ENCODE data around the gene KIAA1549. TPM values are rescaled to one million over a fixed set of nuclear protein-coding genes. Genes with fewer than 3 reads are reported as not detected.

The KIAA1549 gene
- total RNA-seq, 2 experiments from 2014 or later, result not detected

DNA sequence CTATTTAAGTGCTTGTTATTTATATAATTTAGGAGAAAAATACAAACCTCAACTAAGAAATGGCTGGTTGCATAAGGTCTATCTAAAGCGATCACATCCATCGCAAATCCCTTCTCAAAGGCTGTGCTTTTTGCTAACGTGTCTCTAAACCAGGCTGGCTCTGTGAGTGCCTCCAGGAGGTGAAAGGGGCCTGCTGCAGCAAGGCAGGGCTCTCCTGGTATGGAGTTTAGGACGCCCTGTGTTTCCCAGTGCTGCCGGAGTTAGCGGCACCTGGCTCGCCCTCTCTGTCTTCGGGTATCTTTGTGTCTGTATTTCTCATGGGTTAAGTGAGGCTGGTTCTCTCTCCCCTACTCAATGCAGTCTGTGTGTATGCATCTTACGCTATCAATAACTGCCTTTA, 114.8 kb downstream of the KIAA1549 start:
- Histone ChIP-seq H3K4me1 (ENCODE audit: insufficient read depth, low read length) (no peaks in the 10 kb centered on the region), H3K9me3 (ENCODE audit: control insufficient read depth in 1 of 2, insufficient read depth in 1 of 2, low read length in 2 of 2) (no peaks in the 10 kb centered on the region), H3K36me3 (ENCODE audit: insufficient read depth, low read length) (no peaks in the 10 kb centered on the region), H3K4me3 (ENCODE audit: low read length) (no peak overlapping the region), H3K27ac (ENCODE audit: low read depth in 1 of 2, low read length in 2 of 2) (no peak overlapping the region), H3K27me3 (ENCODE audit: control insufficient read depth in 1 of 2, insufficient read depth in 2 of 2, low read length in 2 of 2) (no peaks in the 10 kb centered on the region)
- no peak for DNase-seq
- Mint-ChIP-seq H3K4me3 (no peak overlapping the region), H3K9me3 (no peaks in the 10 kb centered on the region), H3K27ac (no peak overlapping the region), H3K4me1 (ENCODE audit: low read depth) (no peaks in the 10 kb centered on the region), H3K36me3 (ENCODE audit: low read depth) (no peaks in the 10 kb centered on the region), H3K27me3 (peaks cover 4% of the 10 kb centered on the region)
- intact Hi-C loops (cut with DNase I, micrococcal nuclease), result loop anchor here (1.0 to 10.0 kb wide), 6 partner anchors 124 to 964 kb away; partner anchors contain the start of genes CREB3L2 (in 1 of the 2) and TRIM24 (in 1 of the 2)
- ChIA-PET POLR2A (no interaction called here), CTCF (no interaction called here)
- TF ChIP-seq, protein P1, sequence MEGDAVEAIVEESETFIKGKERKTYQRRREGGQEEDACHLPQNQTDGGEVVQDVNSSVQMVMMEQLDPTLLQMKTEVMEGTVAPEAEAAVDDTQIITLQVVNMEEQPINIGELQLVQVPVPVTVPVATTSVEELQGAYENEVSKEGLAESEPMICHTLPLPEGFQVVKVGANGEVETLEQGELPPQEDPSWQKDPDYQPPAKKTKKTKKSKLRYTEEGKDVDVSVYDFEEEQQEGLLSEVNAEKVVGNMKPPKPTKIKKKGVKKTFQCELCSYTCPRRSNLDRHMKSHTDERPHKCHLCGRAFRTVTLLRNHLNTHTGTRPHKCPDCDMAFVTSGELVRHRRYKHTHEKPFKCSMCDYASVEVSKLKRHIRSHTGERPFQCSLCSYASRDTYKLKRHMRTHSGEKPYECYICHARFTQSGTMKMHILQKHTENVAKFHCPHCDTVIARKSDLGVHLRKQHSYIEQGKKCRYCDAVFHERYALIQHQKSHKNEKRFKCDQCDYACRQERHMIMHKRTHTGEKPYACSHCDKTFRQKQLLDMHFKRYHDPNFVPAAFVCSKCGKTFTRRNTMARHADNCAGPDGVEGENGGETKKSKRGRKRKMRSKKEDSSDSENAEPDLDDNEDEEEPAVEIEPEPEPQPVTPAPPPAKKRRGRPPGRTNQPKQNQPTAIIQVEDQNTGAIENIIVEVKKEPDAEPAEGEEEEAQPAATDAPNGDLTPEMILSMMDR (IDR thresholded peaks at IDR 0.05), result no peak
- no peak for ATAC-seq (ENCODE audit: poor library complexity)

DNA sequence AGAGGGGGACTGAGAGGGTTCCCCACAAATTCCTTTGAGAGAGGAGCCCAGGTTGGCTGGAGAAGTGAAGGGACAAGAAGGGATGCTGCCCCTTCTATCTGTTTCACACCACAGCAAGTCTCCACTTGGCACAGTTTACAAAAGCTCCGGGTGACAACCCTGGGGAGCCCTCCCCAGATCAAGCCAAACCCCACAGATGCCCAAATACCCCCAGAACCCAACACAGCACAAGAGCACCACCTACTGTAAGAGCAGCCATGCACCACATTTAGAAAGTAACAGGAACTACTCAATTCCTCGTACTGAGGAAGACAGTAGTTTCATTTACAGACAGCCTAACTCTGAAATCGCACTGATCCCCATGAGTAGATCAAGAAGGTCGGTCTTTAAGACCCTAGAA, 115.3 kb downstream of the KIAA1549 start:
- H3K27ac Mint-ChIP-seq, result no peak overlapping the region
- ChIA-PET CTCF (interaction anchor here (0.6 kb wide), 1 partner anchor 132 kb away, joined by 3 read pairs; no protein-coding TSS in a partner anchor), POLR2A (no interaction called here)
- H3K27me3 Mint-ChIP-seq, result peaks cover 4% of the 10 kb centered on the region
- ATAC-seq (ENCODE audit: poor library complexity), result peak; percentile 93
- TF ChIP-seq, protein P1 (IDR thresholded peaks at IDR 0.05), result peak; percentile 51
- H3K9me3 Mint-ChIP-seq, result no peaks in the 10 kb centered on the region
- no peaks in the 10 kb centered on the region for H3K36me3 Mint-ChIP-seq (ENCODE audit: low read depth)
- Histone ChIP-seq H3K9me3 (ENCODE audit: control insufficient read depth in 1 of 2, insufficient read depth in 1 of 2, low read length in 2 of 2) (no peaks in the 10 kb centered on the region), H3K27me3 (ENCODE audit: control insufficient read depth in 1 of 2, insufficient read depth in 2 of 2, low read length in 2 of 2) (no peaks in the 10 kb centered on the region), H3K27ac (ENCODE audit: low read depth in 1 of 2, low read length in 2 of 2) (no peak overlapping the region), H3K36me3 (ENCODE audit: insufficient read depth, low read length) (no peaks in the 10 kb centered on the region), H3K4me1 (ENCODE audit: insufficient read depth, low read length) (no peaks in the 10 kb centered on the region), H3K4me3 (ENCODE audit: low read length) (no peak overlapping the region)
- DNase-seq, result peak; percentile 11 to 69 (median 41)
- intact Hi-C loops (cut with DNase I, micrococcal nuclease), result loop anchor here (1.0 to 10.0 kb wide), 7 partner anchors 123 to 964 kb away; partner anchors contain the start of genes CREB3L2 (in 1 of the 2) and TRIM24 (in 1 of the 2)
- no peak overlapping the region for H3K4me3 Mint-ChIP-seq
- H3K4me1 Mint-ChIP-seq (ENCODE audit: low read depth), result no peaks in the 10 kb centered on the region

DNA sequence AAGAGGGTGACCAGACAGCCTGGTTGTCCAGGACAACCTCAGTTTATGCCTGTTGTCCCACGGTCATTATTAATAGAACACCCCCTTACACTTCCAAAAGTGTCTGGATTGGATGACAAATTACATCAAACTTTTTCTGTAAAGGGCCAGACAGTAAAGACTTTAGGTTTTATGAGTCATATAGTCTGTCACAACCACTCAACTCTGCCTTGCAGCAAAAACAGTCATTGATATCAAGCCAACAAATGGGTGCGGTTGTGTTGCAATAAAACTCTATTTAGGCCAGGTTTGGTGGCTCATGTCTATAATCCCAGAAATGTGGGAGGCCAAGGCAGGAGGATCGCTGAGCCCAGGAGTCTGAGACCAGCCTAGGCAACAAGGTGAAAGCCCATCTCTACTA, 116.5 kb downstream of the KIAA1549 start:
- no peak overlapping the region for H3K4me3 ChIP-seq (ENCODE audit: low read length)
- H3K4me1 ChIP-seq (ENCODE audit: insufficient read depth, low read length), result no peaks in the 10 kb centered on the region
- H3K27ac ChIP-seq (ENCODE audit: low read depth in 1 of 2, low read length in 2 of 2), result no peak overlapping the region
- Mint-ChIP-seq H3K4me3 (no peak overlapping the region), H3K36me3 (ENCODE audit: low read depth) (no peaks in the 10 kb centered on the region), H3K27me3 (peaks cover 4% of the 10 kb centered on the region), H3K9me3 (no peaks in the 10 kb centered on the region), H3K27ac (no peak overlapping the region), H3K4me1 (ENCODE audit: low read depth) (no peaks in the 10 kb centered on the region)
- TF ChIP-seq, protein P1 (IDR thresholded peaks at IDR 0.05), result no peak
- intact Hi-C loops (cut with DNase I, micrococcal nuclease), result loop anchor here (2.0 to 10.0 kb wide), 5 partner anchors 400 to 962 kb away; partner anchors contain the start of genes CREB3L2 (in 1 of the 2) and TRIM24 (in 1 of the 2)
- ChIA-PET POLR2A (no interaction called here), CTCF (no interaction called here)
- no peaks in the 10 kb centered on the region for H3K27me3 ChIP-seq (ENCODE audit: control insufficient read depth in 1 of 2, insufficient read depth in 2 of 2, low read length in 2 of 2)
- ATAC-seq (ENCODE audit: poor library complexity) (no peak), DNase-seq (peak in 1 of 14 experiments; percentile 19)
- no peaks in the 10 kb centered on the region for H3K9me3 ChIP-seq (ENCODE audit: control insufficient read depth in 1 of 2, insufficient read depth in 1 of 2, low read length in 2 of 2)
- no peaks in the 10 kb centered on the region for H3K36me3 ChIP-seq (ENCODE audit: insufficient read depth, low read length)

All from CD4-positive, alpha-beta T cell (primary cell).